Measurements from ENCODE around the gene LZTR1.

DNA sequence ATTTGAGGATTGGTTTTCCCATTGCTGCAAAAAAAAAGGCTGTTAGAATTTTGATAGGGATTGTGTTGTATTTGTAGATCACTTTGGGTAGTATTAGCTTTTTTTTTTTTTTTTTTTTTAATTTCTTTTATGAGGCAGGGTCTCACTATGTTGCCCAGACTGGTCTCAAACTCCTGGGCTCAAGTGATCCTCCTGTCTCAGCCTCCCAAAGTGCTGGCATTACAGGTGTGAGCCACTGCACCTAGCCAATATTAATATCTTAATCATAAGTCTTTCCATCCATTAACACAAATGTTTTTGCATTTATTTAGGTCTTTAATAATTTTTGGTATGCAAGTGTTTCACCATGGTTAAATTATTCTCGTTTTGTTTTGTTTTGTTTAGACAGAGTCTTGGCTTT is 38.1 kb upstream of the LZTR1 start:
- TF ChIP-seq EZH2 (IDR thresholded peaks at IDR 0.05) = no peak
- TF ChIP-seq POLR2AphosphoS5 (IDR thresholded peaks at IDR 0.05; ENCODE audit: borderline replicate concordance, low read depth, low read length) = no peak
